ENCODE data around the gene LCN10. TPM values are rescaled to one million over a fixed set of nuclear protein-coding genes. Genes with fewer than 3 reads are reported as not detected.

Gene LCN10
- polyA plus RNA-seq, 3 donors = 1.3 to 2.8 (median 2.4) TPM

GRCh38 chr9:136740491-136740890 lies 2.2 kb downstream of the LCN10 start:
- DNase-seq = no peak

GRCh38 chr9:136740069-136740468 lies 2.7 kb downstream of the LCN10 start:
- no peak for DNase-seq

GRCh38 chr9:136739509-136739908 lies 3.2 kb downstream of the LCN10 start:
- no peak for DNase-seq

- no peak for DNase-seq
Measured at GRCh38 chr9:136738960-136739359, 3.8 kb downstream of the LCN10 start.

- no peak for DNase-seq
Measured at GRCh38 chr9:136735812-136736480, 6.8 kb downstream of the LCN10 start.

GRCh38 chr9:136734837-136735496 lies 7.8 kb downstream of the LCN10 start:
- no peak for DNase-seq

GRCh38 chr9:136733611-136734010 lies 9.1 kb downstream of the LCN10 start:
- no peak for DNase-seq

- no peak for DNase-seq
Measured at GRCh38 chr9:136732444-136733178, 10.1 kb downstream of the LCN10 start.

GRCh38 chr9:136729926-136730325 lies 12.8 kb downstream of the LCN10 start:
- no peak for DNase-seq

GRCh38 chr9:136729144-136729543 lies 13.6 kb downstream of the LCN10 start:
- no peak for DNase-seq

- DNase-seq = no peak
Measured at GRCh38 chr9:136728548-136729123, 14.1 kb downstream of the LCN10 start.

- DNase-seq = peak; percentile 88
Measured at GRCh38 chr9:136728080-136728547, 14.6 kb downstream of the LCN10 start.

- no peak for DNase-seq
Measured at GRCh38 chr9:136726631-136727191, 16.0 kb downstream of the LCN10 start.

GRCh38 chr9:136726118-136726517 lies 16.6 kb downstream of the LCN10 start:
- no peak for DNase-seq

- no peak for DNase-seq
Measured at GRCh38 chr9:136725612-136726011, 17.1 kb downstream of the LCN10 start.

- no peak for DNase-seq
Measured at GRCh38 chr9:136724772-136725171, 18.0 kb downstream of the LCN10 start.

GRCh38 chr9:136723989-136724388 lies 18.8 kb downstream of the LCN10 start:
- no peak for DNase-seq

- DNase-seq = no peak
Measured at GRCh38 chr9:136723362-136723976, 19.3 kb downstream of the LCN10 start.

GRCh38 chr9:136722969-136723356 lies 19.8 kb downstream of the LCN10 start:
- no peak for DNase-seq

- DNase-seq = no peak
Measured at GRCh38 chr9:136722093-136722968, 20.4 kb downstream of the LCN10 start.
